ENCODE data around the gene TMEM131L.

Gene TMEM131L

DNA sequence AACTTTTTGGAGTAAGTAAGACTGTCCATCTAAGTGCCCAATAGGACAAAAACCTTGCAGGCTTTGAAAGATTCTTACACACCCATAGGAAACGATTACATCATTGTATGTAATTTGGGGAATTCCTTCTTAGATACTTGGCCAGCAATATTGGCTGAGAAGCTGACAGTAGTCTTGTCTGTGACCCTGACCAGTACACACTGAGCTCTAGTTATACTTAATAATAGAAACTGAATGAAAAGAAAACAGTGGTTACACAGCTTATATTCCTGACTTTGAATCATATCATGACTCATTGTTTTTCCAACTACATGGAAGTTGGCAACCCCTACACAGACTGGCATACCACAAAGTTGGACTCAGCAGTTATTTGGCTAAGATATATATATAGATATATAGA lies 210.8 kb downstream of the TMEM131L start:
- no peak for DNase-seq

DNA sequence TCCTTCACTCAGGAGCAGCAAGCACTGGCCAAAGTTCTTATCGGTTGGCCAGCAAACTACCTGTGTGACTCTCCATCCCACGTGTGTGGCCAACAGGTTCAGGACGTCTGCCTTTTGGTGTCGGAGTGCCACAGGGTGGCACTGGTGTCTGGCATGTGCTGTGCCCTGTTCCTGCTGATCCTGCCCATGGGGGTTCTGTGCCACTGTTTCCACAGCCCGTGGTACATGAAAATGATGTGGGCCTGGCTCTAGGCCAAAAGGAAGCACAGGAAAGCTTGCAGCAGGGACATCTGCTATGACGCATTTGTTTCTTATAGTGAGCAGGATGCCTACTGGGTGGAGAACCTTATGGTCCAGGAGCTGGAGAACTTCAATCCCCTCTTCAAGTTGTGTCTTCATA lies 213.3 kb downstream of the TMEM131L start:
- DNase-seq, result no peak

DNA sequence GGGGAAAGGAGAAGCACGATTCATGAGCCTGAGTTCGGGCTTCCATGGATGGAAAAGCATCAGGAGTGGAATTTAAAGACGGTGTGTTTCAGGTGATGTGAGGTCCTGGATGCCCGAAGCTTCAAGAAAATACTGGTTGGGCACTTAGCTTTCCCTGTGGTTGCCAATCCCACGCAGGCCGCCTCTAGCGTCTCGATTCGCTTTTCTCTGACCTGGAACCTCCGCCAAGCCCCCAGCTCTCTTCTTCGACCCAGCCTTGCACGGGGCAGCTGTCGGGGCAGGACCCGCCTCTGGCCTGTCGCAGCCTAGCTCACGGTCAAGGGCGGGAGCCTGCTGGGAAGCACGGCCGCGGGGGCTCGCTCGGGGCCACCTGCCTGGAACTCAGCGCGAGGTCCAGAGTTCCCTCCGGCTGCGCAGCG lies 217.6 kb downstream of the TMEM131L start:
- DNase-seq, result no peak

DNA sequence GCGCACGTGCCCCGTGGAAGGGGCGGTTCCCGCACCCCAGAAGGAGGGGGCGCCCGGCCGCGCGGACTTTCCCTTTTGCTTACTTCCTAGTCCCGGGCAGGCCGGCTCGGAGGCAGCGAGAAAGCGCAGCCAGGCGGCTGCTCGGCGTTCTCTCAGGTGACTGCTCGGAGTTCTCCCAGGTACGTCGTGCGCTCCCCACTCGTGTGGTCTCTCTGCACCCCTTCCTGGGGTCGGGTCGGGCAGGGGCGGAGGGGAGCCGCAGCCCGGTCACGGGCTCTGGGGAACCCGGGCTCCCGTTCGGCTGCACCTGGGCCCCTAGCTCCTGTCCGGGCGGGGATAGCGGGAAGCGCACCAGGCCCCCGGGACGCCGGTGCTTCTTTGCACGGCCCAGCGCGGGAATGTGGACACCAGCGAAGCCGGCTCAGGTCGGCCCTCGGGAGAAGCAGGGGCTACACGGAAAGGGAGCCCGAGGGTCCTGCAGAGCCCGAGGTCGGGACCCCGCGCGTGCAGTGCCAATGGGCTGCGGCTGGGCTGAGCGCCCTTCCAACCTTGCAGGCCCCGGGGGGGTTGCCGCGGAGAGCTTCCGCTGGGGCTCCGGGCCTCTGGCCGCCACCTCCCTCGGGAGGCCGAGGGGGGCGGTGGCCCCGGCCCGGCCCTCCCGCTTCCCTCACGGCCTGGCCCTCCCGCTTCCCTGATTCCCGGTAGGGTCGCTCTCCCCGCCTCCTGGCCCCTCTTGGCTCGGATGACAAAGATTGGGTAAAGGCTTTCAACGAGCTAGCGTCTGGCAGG lies 218.2 kb downstream of the TMEM131L start, which contains the start of gene TLR2:
Gene TLR2 (plus strand): TSS at position 99 of the 789 bp plus-strand sequence. CDS start 18,628 bp downstream, outside the sequence.
- peak; percentile 68 for DNase-seq

DNA sequence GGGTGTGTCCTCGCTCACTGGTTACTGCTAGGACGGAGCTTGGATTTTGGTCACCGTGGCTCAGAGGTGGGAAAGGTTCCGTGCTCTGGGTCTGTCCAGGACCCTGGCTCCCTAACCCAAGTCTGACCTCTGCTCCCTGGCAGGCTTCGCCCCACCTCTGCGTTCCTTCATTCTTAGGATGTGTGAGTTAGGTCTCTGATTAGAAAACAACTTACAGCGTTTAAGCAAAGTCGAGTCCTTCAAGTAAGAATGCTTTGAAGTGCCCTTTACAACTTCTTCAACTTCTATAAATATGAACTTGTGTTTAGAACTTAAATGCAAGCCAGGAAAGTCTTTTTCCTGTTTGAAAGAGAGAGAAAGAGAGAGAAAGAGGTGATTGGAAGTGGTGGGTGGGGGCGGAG lies 218.8 kb downstream of the TMEM131L start:
- no peak for DNase-seq
